GM19193 (cell line): Measurements from ENCODE around the gene GP1BA.

Experiments used
- POLR2A ChIP-seq: IDR thresholded peaks from 4 replicates; pipeline ENCODE4 v1.6.1; 2011; ENCODE audit not compliant: insufficient read depth, insufficient read length; ENCODE audit errors: extremely low read depth

GP1BA gene

GRCh38 chr17:4931963-4932362 is at the start of gene GP1BA:
Gene GP1BA, plus strand, starts transcription at chr17:4932277. Its CDS starts 328 bp downstream, at chr17:4932605.
- TF ChIP-seq POLR2A: no peak

- TF ChIP-seq POLR2A: no peak
Measured at GRCh38 chr17:4884489-4884888, 47.6 kb upstream of the GP1BA start.

- TF ChIP-seq POLR2A: no peak
Measured at GRCh38 chr17:4886830-4887229, 45.2 kb upstream of the GP1BA start.

GRCh38 chr17:4887581-4887980 is 44.5 kb upstream of the GP1BA start:
- no peak for TF ChIP-seq POLR2A

- TF ChIP-seq POLR2A: no peak
Measured at GRCh38 chr17:4891411-4892410, 40.4 kb upstream of the GP1BA start.

GRCh38 chr17:4892499-4893221 is 39.4 kb upstream of the GP1BA start:
- no peak for TF ChIP-seq POLR2A

GRCh38 chr17:4893272-4893671 is 38.8 kb upstream of the GP1BA start:
- TF ChIP-seq POLR2A: no peak

GRCh38 chr17:4893721-4894560 is 38.1 kb upstream of the GP1BA start:
- TF ChIP-seq POLR2A: no peak

- TF ChIP-seq POLR2A: no peak
Measured at GRCh38 chr17:4895121-4895520, 37.0 kb upstream of the GP1BA start.

- TF ChIP-seq POLR2A: no peak
Measured at GRCh38 chr17:4895657-4896331, 36.3 kb upstream of the GP1BA start.

GRCh38 chr17:4896332-4897197 is 35.5 kb upstream of the GP1BA start:
- TF ChIP-seq POLR2A: no peak

GRCh38 chr17:4897198-4897687 is 34.8 kb upstream of the GP1BA start:
- no peak for TF ChIP-seq POLR2A

GRCh38 chr17:4897785-4898184 is 34.3 kb upstream of the GP1BA start:
- no peak for TF ChIP-seq POLR2A
